Loucy (cell line): ENCODE measurements around the gene ST3GAL5.

Source experiments
- H2AFZ ChIP-seq: fragments of 200-600 bp; sonication (generic); 2 replicates; pipeline ENCODE4 v1.6.0; 2016; ENCODE audit warnings: antibody characterized with exemption, mild to moderate bottlenecking, low read length, moderate library complexity
- H3F3A ChIP-seq: fragments of 200-600 bp; 2 replicates; pipeline ENCODE4 v1.6.0; 2016; ENCODE audit warnings: antibody characterized with exemption, low read depth, mild to moderate bottlenecking
- H3K27me3 ChIP-seq: fragments of 200-600 bp; sonication (generic); 2 replicates; pipeline ENCODE4 v1.6.1; 2014; ENCODE audit warnings: low read length, mild to moderate bottlenecking; ENCODE audit not compliant: insufficient read depth, poor library complexity, severe bottlenecking
- H3K36me3 ChIP-seq: fragments of 200-600 bp; sonication (generic); 2 replicates; pipeline ENCODE4 v1.6.1; 2016; ENCODE audit warnings: low read length; ENCODE audit not compliant: insufficient read depth
- H3K4me1 ChIP-seq: fragments of 200-600 bp; sonication (generic); 2 replicates; pipeline ENCODE4 v1.5.1; 2014; ENCODE audit warnings: low read length, mild to moderate bottlenecking; ENCODE audit not compliant: insufficient read depth, poor library complexity, severe bottlenecking
- H3K4me2 ChIP-seq: fragments of 200-600 bp; sonication (generic); 2 replicates; pipeline ENCODE4 v1.6.0; 2014; ENCODE audit warnings: antibody characterized with exemption, low read length, low read depth, mild to moderate bottlenecking; ENCODE audit not compliant: poor library complexity, severe bottlenecking
- H3K4me3 ChIP-seq: fragments of 200-600 bp; sonication (generic); 2 replicates; pipeline ENCODE4 v1.5.1; 2014; ENCODE audit warnings: low read length, mild to moderate bottlenecking, mixed read lengths; ENCODE audit not compliant: poor library complexity, severe bottlenecking
- H3K79me2 ChIP-seq: fragments of 200-600 bp; sonication (generic); 2 replicates; pipeline ENCODE4 v1.6.1; 2014; ENCODE audit warnings: low read length; ENCODE audit not compliant: insufficient read depth
- H3K9ac ChIP-seq: fragments of 200-600 bp; sonication (generic); 2 replicates; pipeline ENCODE4 v1.6.0; 2014; ENCODE audit warnings: mild to moderate bottlenecking, low read depth, low read length, moderate library complexity; ENCODE audit not compliant: poor library complexity, severe bottlenecking
- H3K9me2 ChIP-seq: fragments of 200-600 bp; sonication (generic); replicated peaks from 2 replicates; pipeline ENCODE4 v1.6.1; 2016; ENCODE audit warnings: low read depth, low read length, mixed read lengths
- H3K9me3 ChIP-seq: fragments of 200-600 bp; sonication (generic); 2 replicates; pipeline ENCODE4 v1.6.1; 2014; ENCODE audit warnings: mild to moderate bottlenecking, antibody characterized with exemption, low read length, low read depth; ENCODE audit not compliant: insufficient read depth
- H4K20me1 ChIP-seq: fragments of 200-600 bp; sonication (generic); 2 replicates; pipeline ENCODE4 v1.6.0; 2014; ENCODE audit warnings: antibody characterized with exemption, low read length, mild to moderate bottlenecking; ENCODE audit not compliant: insufficient read depth, poor library complexity, severe bottlenecking
- CTCF ChIP-seq: fragments of 200-600 bp; sonication (generic); conservative IDR thresholded peaks from 2 replicates; pipeline ENCODE4 v1.5.1; 2014; ENCODE audit warnings: mild to moderate bottlenecking, antibody characterized with exemption, low read length
- EZH2phosphoT487 ChIP-seq: fragments of 200-600 bp; IDR thresholded peaks from 2 replicates; pipeline ENCODE4 v1.6.1; 2018; ENCODE audit warnings: antibody characterized with exemption, mild to moderate bottlenecking, moderate library complexity, borderline replicate concordance

Gene ST3GAL5

GRCh38 chr2:85893428-85894258 is 4.9 kb upstream of the ST3GAL5 start:
- Histone ChIP-seq H2AFZ (no peak overlapping the region), H3K4me2 (no peak overlapping the region), H3K4me1 (peaks cover 22% of the 10 kb centered on the region), H3K4me3 (no peak overlapping the region), H3F3A (no peaks in the 10 kb centered on the region), H3K79me2 (peaks cover under 1% of the 10 kb centered on the region; the same call in 1 of the 2 replicates), H3K27me3 (no peaks in the 10 kb centered on the region), H3K36me3 (no peaks in the 10 kb centered on the region), H3K9ac (no peak overlapping the region), H4K20me1 (no peaks in the 10 kb centered on the region), H3K9me3 (no peaks in the 10 kb centered on the region), H3K9me2 (no peaks in the 10 kb centered on the region)
- TF ChIP-seq EZH2phosphoT487 (no peak), CTCF (no peak)

GRCh38 chr2:85892216-85892944 is 3.6 kb upstream of the ST3GAL5 start:
- Histone ChIP-seq H3K79me2 (peaks cover 13% of the 10 kb centered on the region), H3K4me3 (no peak overlapping the region), H3K27me3 (no peaks in the 10 kb centered on the region), H3F3A (no peaks in the 10 kb centered on the region), H3K9me2 (no peaks in the 10 kb centered on the region), H3K4me1 (peaks cover 24% of the 10 kb centered on the region), H4K20me1 (peaks cover under 1% of the 10 kb centered on the region), H3K9ac (no peak overlapping the region), H2AFZ (no peak overlapping the region), H3K4me2 (peak overlapping the region; percentile 38), H3K9me3 (no peaks in the 10 kb centered on the region), H3K36me3 (no peaks in the 10 kb centered on the region)
- no peak for TF ChIP-seq CTCF
- no peak for TF ChIP-seq EZH2phosphoT487

- Histone ChIP-seq H3K9ac (peak overlapping the region; percentile 29), H3F3A (no peaks in the 10 kb centered on the region), H3K4me2 (peak overlapping the region; percentile 92), H3K27me3 (no peaks in the 10 kb centered on the region), H4K20me1 (peaks cover 4% of the 10 kb centered on the region), H3K4me3 (peak overlapping the region; percentile 87), H3K79me2 (peaks cover 30% of the 10 kb centered on the region), H3K9me3 (no peaks in the 10 kb centered on the region), H3K4me1 (peaks cover 41% of the 10 kb centered on the region), H2AFZ (peak overlapping the region; percentile 42), H3K36me3 (no peaks in the 10 kb centered on the region), H3K9me2 (no peaks in the 10 kb centered on the region)
- TF ChIP-seq EZH2phosphoT487 = no peak
- no peak for TF ChIP-seq CTCF
Observed at GRCh38 chr2:85890522-85891176, 1.9 kb upstream of the ST3GAL5 start.
